ENCODE data around the gene BAD. TPM values are rescaled to one million over a fixed set of nuclear protein-coding genes. Genes with fewer than 3 reads are reported as not detected.

The BAD gene
- total RNA-seq, 6 experiments from 2014 or later, result 22.0 to 53.8 (median 26.0) TPM

- DNase-seq, result no peak
- intact Hi-C loops (cut with DNase I), result no loop called here
- ATAC-seq, result no peak
- Histone ChIP-seq H3K4me1 (no peaks in the 10 kb centered on the region), H3K4me3 (no peak overlapping the region), H3K36me3 (peaks cover 0 to 5% (median 0%) of the 10 kb centered on the region in 4 donors), H3K27ac (no peak overlapping the region), H3K9me3 (no peaks in the 10 kb centered on the region), H3K27me3 (no peaks in the 10 kb centered on the region)
- TF ChIP-seq CTCF (IDR thresholded peaks at IDR 0.05) (no peak), POLR2A (IDR thresholded peaks at IDR 0.05) (no peak)
- 86% methylated on average over 8 of the region's 32 CpGs for WGBS (ENCODE audit: insufficient coverage, low coverage, low lambda C conversion rate, missing lambda C conversion rate)
Observed at GRCh38 chr11:64258946-64259532, 25.4 kb downstream of the BAD start.

GRCh38 chr11:64258356-64258755, 26.1 kb downstream of the BAD start:
- ATAC-seq, result no peak
- Histone ChIP-seq H3K4me1 (no peaks in the 10 kb centered on the region), H3K9me3 (no peaks in the 10 kb centered on the region), H3K36me3 (peaks cover 0 to 5% (median 0%) of the 10 kb centered on the region in 4 donors), H3K27me3 (no peaks in the 10 kb centered on the region), H3K27ac (no peak overlapping the region), H3K4me3 (no peak overlapping the region)
- intact Hi-C loops (cut with DNase I), result no loop called here
- WGBS (ENCODE audit: insufficient coverage, low coverage, low lambda C conversion rate, missing lambda C conversion rate), result no CpG with 5 or more reads among the region's 24 CpGs
- no peak for DNase-seq
- TF ChIP-seq POLR2A (IDR thresholded peaks at IDR 0.05) (no peak), CTCF (IDR thresholded peaks at IDR 0.05) (no peak)

- Histone ChIP-seq H3K27me3 (no peaks in the 10 kb centered on the region), H3K9me3 (no peaks in the 10 kb centered on the region), H3K27ac (no peak overlapping the region), H3K36me3 (peaks cover 0 to 5% (median 0%) of the 10 kb centered on the region in 4 donors), H3K4me3 (no peak overlapping the region), H3K4me1 (peaks cover 0 to 4% (median 0%) of the 10 kb centered on the region in 4 donors)
- no peak for TF ChIP-seq POLR2A (IDR thresholded peaks at IDR 0.05)
- intact Hi-C loops (cut with DNase I), result no loop called here
- ATAC-seq, result no peak
- no peak for DNase-seq
- WGBS (ENCODE audit: insufficient coverage, low coverage, low lambda C conversion rate, missing lambda C conversion rate), result no CpG with 5 or more reads among the region's 15 CpGs
Observed at GRCh38 chr11:64256300-64256699, 28.2 kb downstream of the BAD start.

GRCh38 chr11:64255135-64256128, 29.0 kb downstream of the BAD start:
- no peak for TF ChIP-seq CTCF (IDR thresholded peaks at IDR 0.05)
- TF ChIP-seq POLR2A (IDR thresholded peaks at IDR 0.05), result no peak
- Histone ChIP-seq H3K9me3 (no peaks in the 10 kb centered on the region), H3K4me3 (no peak overlapping the region), H3K27me3 (no peaks in the 10 kb centered on the region), H3K36me3 (peaks cover 0 to 5% (median 0%) of the 10 kb centered on the region in 4 donors), H3K27ac (no peak overlapping the region), H3K4me1 (peaks cover 0 to 7% (median 3%) of the 10 kb centered on the region in 4 donors)
- intact Hi-C loops (cut with DNase I), result no loop called here
- DNase-seq (no peak), ATAC-seq (no peak)
- WGBS (ENCODE audit: insufficient coverage, low coverage, low lambda C conversion rate, missing lambda C conversion rate), result 95% methylated on average over 4 of the region's 35 CpGs

- no peak overlapping the region for H3K27ac ChIP-seq
- ATAC-seq (no peak), DNase-seq (no peak)
- WGBS (ENCODE audit: insufficient coverage, low coverage, low lambda C conversion rate, missing lambda C conversion rate), result no CpG with 5 or more reads among the region's 7 CpGs
- peaks cover 0 to 5% (median 0%) of the 10 kb centered on the region in 4 donors for H3K36me3 ChIP-seq
- no peak overlapping the region for H3K4me3 ChIP-seq
- H3K9me3 ChIP-seq, result no peaks in the 10 kb centered on the region
- no peak for TF ChIP-seq CTCF (IDR thresholded peaks at IDR 0.05)
- no peak for TF ChIP-seq POLR2A (IDR thresholded peaks at IDR 0.05)
- peaks cover 0 to 18% (median 8%) of the 10 kb centered on the region in 4 donors for H3K4me1 ChIP-seq
- intact Hi-C loops (cut with DNase I), result no loop called here
- no peaks in the 10 kb centered on the region for H3K27me3 ChIP-seq
Observed at GRCh38 chr11:64254326-64254725, 30.1 kb downstream of the BAD start.

All from right lobe of liver (tissue), 6 donors.